HEK293 (cell line): ENCODE results near the gene HDAC7.

Experiments used
- CTCF ChIA-PET: fragments of 350-600 bp; formaldehyde crosslinking; extraction: SDS; loops from one replicate; lab custom pipeline; 2021; ENCODE audit warnings: antibody characterized with exemption; lab: Yijun Ruan, JAX
- POLR2A ChIA-PET: fragments of 300-600 bp; formaldehyde crosslinking; extraction: SDS; loops from one replicate; lab custom pipeline; 2020; ENCODE audit warnings: antibody characterized with exemption, inconsistent platforms; lab: Yijun Ruan, JAX
- H3K27ac ChIP-seq: fragments of 200-500 bp; sonication (Bioruptor generic); 2 replicates; pipeline ENCODE4 v1.5.1; 2014; ENCODE audit warnings: low read depth, low read length, control low read depth, inconsistent platforms; ENCODE audit errors: extremely low read depth
- H3K36me3 ChIP-seq, 2 experiments: fragments of 200-500 bp in 1 of 2; sonication (Bioruptor generic) in 1 of 2; 1 replicate in 1 of 2; 2 replicates in 1 of 2; pipeline ENCODE4 v1.5.1; 2014 to 2017; ENCODE audit warnings: inconsistent platforms in 2 of 2, low read length in 2 of 2; ENCODE audit not compliant: control insufficient read depth in 2 of 2, insufficient read depth in 1 of 2
- H3K4me1 ChIP-seq: fragments of 200-500 bp; sonication (Bioruptor generic); 2 replicates; pipeline ENCODE4 v1.5.1; 2014; ENCODE audit warnings: mild to moderate bottlenecking, low read length, inconsistent platforms; ENCODE audit not compliant: control insufficient read depth, insufficient read depth
- H3K4me3 ChIP-seq: 2 replicates; pipeline ENCODE4 v1.5.1; 2011; ENCODE audit warnings: low read depth, mild to moderate bottlenecking, control low read depth, low read length, moderate library complexity
- H3K9me3 ChIP-seq: fragments of 200-500 bp; sonication (Bioruptor generic); 2 replicates; pipeline ENCODE4 v1.5.1; 2014; ENCODE audit warnings: low read depth, low read length, inconsistent platforms; ENCODE audit not compliant: control insufficient read depth, insufficient read depth
- EGR2 ChIP-seq: fragments of 450-650 bp; formaldehyde crosslinking; IDR thresholded peaks from 2 replicates; pipeline ENCODE4 v1.5.1; 2016; ENCODE audit warnings: low read depth, missing biosample characterization, missing genetic modification characterization
- GLIS1 ChIP-seq: fragments of 450-650 bp; formaldehyde crosslinking; IDR thresholded peaks from 2 replicates; pipeline ENCODE4 v1.5.1; 2016; ENCODE audit warnings: missing biosample characterization, missing genetic modification characterization
- KLF16 ChIP-seq: fragments of 450-650 bp; formaldehyde crosslinking; IDR thresholded peaks from 2 replicates; pipeline ENCODE4 v1.5.1; 2017; ENCODE audit warnings: missing biosample characterization, missing genetic modification characterization
- OVOL3 ChIP-seq: fragments of 450-650 bp; formaldehyde crosslinking; IDR thresholded peaks from 2 replicates; pipeline ENCODE4 v1.5.1; 2016; ENCODE audit warnings: missing biosample characterization, missing genetic modification characterization
- SCRT1 ChIP-seq: fragments of 450-650 bp; formaldehyde crosslinking; IDR thresholded peaks from 2 replicates; pipeline ENCODE4 v1.5.1; 2016; ENCODE audit warnings: missing biosample characterization, missing genetic modification characterization, borderline replicate concordance
- TSHZ1 ChIP-seq: fragments of 450-650 bp; formaldehyde crosslinking; IDR thresholded peaks from 2 replicates; pipeline ENCODE4 v1.5.1; 2016; ENCODE audit warnings: missing biosample characterization, missing genetic modification characterization, borderline replicate concordance
- ZBTB49 ChIP-seq: fragments of 450-650 bp; formaldehyde crosslinking; IDR thresholded peaks from 2 replicates; pipeline ENCODE4 v1.5.1; 2016; ENCODE audit warnings: missing biosample characterization, missing genetic modification characterization, low read depth
- ZIC2 ChIP-seq: fragments of 450-650 bp; formaldehyde crosslinking; IDR thresholded peaks from 2 replicates; pipeline ENCODE4 v1.5.1; 2016; ENCODE audit warnings: missing biosample characterization, missing genetic modification characterization
- ZNF214 ChIP-seq: fragments of 450-650 bp; formaldehyde crosslinking; IDR thresholded peaks from 2 replicates; pipeline ENCODE4 v1.5.1; 2017; ENCODE audit warnings: missing biosample characterization, mild to moderate bottlenecking, missing genetic modification characterization, borderline replicate concordance
- ZNF341 ChIP-seq: fragments of 450-650 bp; formaldehyde crosslinking; IDR thresholded peaks from 2 replicates; pipeline ENCODE4; 2016; ENCODE audit warnings: low read depth, missing biosample characterization, missing genetic modification characterization
- ZNF404 ChIP-seq: fragments of 450-650 bp; formaldehyde crosslinking; IDR thresholded peaks from 2 replicates; pipeline ENCODE4 v1.5.1; 2017; ENCODE audit warnings: missing biosample characterization, missing genetic modification characterization
- ZNF792 ChIP-seq: fragments of 450-650 bp; formaldehyde crosslinking; IDR thresholded peaks from 2 replicates; pipeline ENCODE4 v1.5.1; 2016; ENCODE audit warnings: missing biosample characterization, missing genetic modification characterization
- ZSCAN5A ChIP-seq: fragments of 450-650 bp; formaldehyde crosslinking; IDR thresholded peaks from 2 replicates; pipeline ENCODE4 v1.5.1; 2016; ENCODE audit warnings: missing biosample characterization, missing genetic modification characterization

The HDAC7 gene

GRCh38 chr12:47746073-47746472 is 73.6 kb downstream of the HDAC7 start:
- no peaks in the 10 kb centered on the region for H3K4me1 ChIP-seq
- peak; percentile 67 for TF ChIP-seq ZIC2 (tag by site-specific recombination)
- no peak for TF ChIP-seq OVOL3 (tag by site-specific recombination)
- TF ChIP-seq, all 188 proteins: peak for 1
- H3K9me3 ChIP-seq = no peaks in the 10 kb centered on the region
- CTCF ChIA-PET = interaction anchor here (0.7 to 9.9 kb wide), 6 partner anchors 11 to 91 kb away, joined by 3 to 353 read pairs (median 136); partner anchors contain the start of genes ENDOU and RAPGEF3
- H3K27ac ChIP-seq = no peak overlapping the region
- H3K36me3 ChIP-seq = no peaks in the 10 kb centered on the region
- POLR2A ChIA-PET = no interaction called here
- no peak overlapping the region for H3K4me3 ChIP-seq

- ChIA-PET CTCF (interaction anchor here (0.7 to 13.5 kb wide), 8 partner anchors 9 to 204 kb away, joined by 4 to 784 read pairs (median 124); partner anchors contain the start of genes ENDOU, RAPGEF3 and SLC48A1), POLR2A (interaction anchor here (3.5 kb wide), 1 partner anchor 93 kb away, joined by 9 read pairs; no protein-coding TSS in a partner anchor)
- H3K36me3 ChIP-seq = no peaks in the 10 kb centered on the region
- TF ChIP-seq EGR2 (tag by site-specific recombination) (peak; percentile 70), TSHZ1 (tag by site-specific recombination) (no peak), ZSCAN5A (tag by site-specific recombination) (no peak), ZNF341 (tag by site-specific recombination) (peak; percentile 70), GLIS1 (0 out of 2 replicates have a peak, but pooled peaks have one; percentile 6), SCRT1 (tag by site-specific recombination) (no peak), ZNF404 (tag by site-specific recombination) (no peak), ZNF792 (tag by site-specific recombination) (no peak), KLF16 (tag by site-specific recombination) (no peak), ZNF214 (tag by site-specific recombination) (no peak), ZBTB49 (tag by site-specific recombination) (no peak)
- no peak overlapping the region for H3K4me3 ChIP-seq
- H3K27ac ChIP-seq = no peak overlapping the region
- no peaks in the 10 kb centered on the region for H3K4me1 ChIP-seq
- no peaks in the 10 kb centered on the region for H3K9me3 ChIP-seq
Measured at GRCh38 chr12:47745485-47746041, 74.1 kb downstream of the HDAC7 start.
